Thyroid gland (tissue), 4 donors: ENCODE data around the gene FLAD1.

Source experiments
- POLR2A ChIP-seq, 2 donors: fragments of 450-650 bp; IDR thresholded peaks; one replicate each; pipeline ENCODE4 v1.6.1; 2017; ENCODE audit warnings: antibody characterized with exemption in 2 of 2, mild to moderate bottlenecking in 2 of 2, moderate library complexity in 1 of 2
- TF ChIP-seq, protein P1 (sequence below), 6 experiments: fragments of 200-600 bp in 3 of 6; fragments of 450-650 bp in 3 of 6; sonication (generic) in 3 of 6; IDR thresholded peaks; one replicate each; pipeline ENCODE4 v1.5.1; 2016 to 2019; ENCODE audit warnings: antibody characterized with exemption in 6 of 6, mild to moderate bottlenecking in 2 of 6, inconsistent platforms in 1 of 6, moderate library complexity in 1 of 6

DNA sequence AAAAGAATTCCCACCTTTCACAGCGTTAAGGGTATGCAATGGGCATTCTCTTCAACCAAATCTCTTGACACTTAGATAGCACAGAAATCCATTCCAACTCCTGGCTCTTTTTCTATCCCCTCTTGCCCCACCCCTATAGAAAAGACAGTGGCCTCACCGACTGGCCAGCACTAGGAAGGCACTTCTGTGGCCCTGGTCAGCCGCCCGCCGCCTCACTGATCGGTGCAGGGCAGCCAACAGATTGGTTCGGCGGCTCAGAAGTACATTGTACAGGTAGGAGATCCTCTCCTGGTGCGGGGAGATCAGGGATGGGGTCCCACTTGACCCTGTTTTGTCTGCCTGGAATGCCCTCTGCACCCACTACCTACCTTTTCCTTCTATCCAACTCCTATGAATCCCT lies 41.2 kb downstream of the FLAD1 start:
- TF ChIP-seq, protein P1, sequence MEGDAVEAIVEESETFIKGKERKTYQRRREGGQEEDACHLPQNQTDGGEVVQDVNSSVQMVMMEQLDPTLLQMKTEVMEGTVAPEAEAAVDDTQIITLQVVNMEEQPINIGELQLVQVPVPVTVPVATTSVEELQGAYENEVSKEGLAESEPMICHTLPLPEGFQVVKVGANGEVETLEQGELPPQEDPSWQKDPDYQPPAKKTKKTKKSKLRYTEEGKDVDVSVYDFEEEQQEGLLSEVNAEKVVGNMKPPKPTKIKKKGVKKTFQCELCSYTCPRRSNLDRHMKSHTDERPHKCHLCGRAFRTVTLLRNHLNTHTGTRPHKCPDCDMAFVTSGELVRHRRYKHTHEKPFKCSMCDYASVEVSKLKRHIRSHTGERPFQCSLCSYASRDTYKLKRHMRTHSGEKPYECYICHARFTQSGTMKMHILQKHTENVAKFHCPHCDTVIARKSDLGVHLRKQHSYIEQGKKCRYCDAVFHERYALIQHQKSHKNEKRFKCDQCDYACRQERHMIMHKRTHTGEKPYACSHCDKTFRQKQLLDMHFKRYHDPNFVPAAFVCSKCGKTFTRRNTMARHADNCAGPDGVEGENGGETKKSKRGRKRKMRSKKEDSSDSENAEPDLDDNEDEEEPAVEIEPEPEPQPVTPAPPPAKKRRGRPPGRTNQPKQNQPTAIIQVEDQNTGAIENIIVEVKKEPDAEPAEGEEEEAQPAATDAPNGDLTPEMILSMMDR (IDR thresholded peaks at IDR 0.05): no peak
- no peak for TF ChIP-seq POLR2A (IDR thresholded peaks at IDR 0.05)
